Upper lobe of left lung (tissue), 4 donors: ENCODE measurements around the gene ATP5ME.

Experiments used
- CTCF ChIP-seq, 6 experiments: fragments of 450-650 bp in 4 of 6; fragments of 200-600 bp in 2 of 6; sonication (generic) in 2 of 6; IDR thresholded peaks; one replicate each; pipeline ENCODE4 v1.5.1; 2016 to 2019; ENCODE audit warnings: antibody characterized with exemption in 6 of 6
- EP300 ChIP-seq, 4 donors: sonication (generic); formaldehyde crosslinking; IDR thresholded peaks; one replicate each; pipeline ENCODE4 v1.5.1; 2017; ENCODE audit warnings: antibody characterized with exemption in 4 of 4, control low read depth in 2 of 4
- POLR2A ChIP-seq, 4 donors: fragments of 450-650 bp; IDR thresholded peaks; one replicate each; pipeline ENCODE4 v1.5.1; 2016 to 2017; ENCODE audit warnings: antibody characterized with exemption in 4 of 4, mild to moderate bottlenecking in 2 of 4

GRCh38 chr4:625631-626161 is 48.4 kb downstream of the ATP5ME start:
- TF ChIP-seq CTCF (IDR thresholded peaks at IDR 0.05) = no peak
- no peak for TF ChIP-seq EP300 (IDR thresholded peaks at IDR 0.05)
- no peak for TF ChIP-seq POLR2A (IDR thresholded peaks at IDR 0.05)
